GM12878 (cell line): Measurements from ENCODE around the gene SUPT7L. TPM values are rescaled to one million over a fixed set of nuclear protein-coding genes. Genes with fewer than 3 reads are reported as not detected.

Experiments used
- ATAC-seq: fragments of 200-7000 bp; cut with Tn5 transposase; 3 replicates; pipeline ENCODE4 v1.9.1; 2020; ENCODE audit warnings: mild to moderate bottlenecking, moderate library complexity
- BruUV-seq: library from RNA; stranded (reverse); fragments of 400-500 nt; replicated peaks from 2 replicates; lab custom pipeline; 2021; lab: Mats Ljungman, UMichigan
- CTCF ChIA-PET: fragments of 300-600 bp; sonication (Branson Sonifier 250); formaldehyde crosslinking; extraction: SDS; loops from one replicate; lab custom pipeline; 2021; ENCODE audit warnings: inconsistent platforms; lab: Yijun Ruan, JAX
- POLR2A ChIA-PET: fragments of 350-600 bp; formaldehyde crosslinking; extraction: SDS; loops from one replicate; lab custom pipeline; 2021; ENCODE audit warnings: inconsistent platforms; lab: Charles Lee
- RAD21 ChIA-PET: fragments of 300-600 bp; sonication (Branson Sonifier 250); formaldehyde crosslinking; loops from one replicate; lab custom pipeline; 2023; ENCODE audit warnings: antibody characterized with exemption; ENCODE audit not compliant: unreplicated experiment; lab: Charles Lee
- SMC1A ChIA-PET: fragments of 300-600 bp; sonication (Branson Sonifier 250); formaldehyde crosslinking; loops from one replicate; lab custom pipeline; 2023; ENCODE audit not compliant: unreplicated experiment, uncharacterized antibody; lab: Charles Lee
- DNase-seq: peaks from one replicate; pipeline ENCODE4 v3.0.0-alpha.2; 2011; ENCODE audit warnings: low read depth, low spot score
- FAIRE-seq: peaks from 3 replicates; lab custom pipeline; 2011; peaks lifted over from hg19 to GRCh38; lab: Jason Lieb, UNC
- H2AFZ ChIP-seq: 2 replicates; pipeline ENCODE4 v1.6.0; 2011; ENCODE audit warnings: low read depth, low read length, control low read depth; ENCODE audit not compliant: control insufficient read depth
- H3K27ac ChIP-seq: 2 replicates; pipeline ENCODE4 v1.5.1; 2011; ENCODE audit warnings: control low read depth; ENCODE audit not compliant: control insufficient read depth, insufficient read depth
- H3K27me3 ChIP-seq, 2 experiments: replicated peaks in 1 of 2; 2 replicates each; pipeline versions ENCODE4 v1.6.0 to v1.6.1; 2011; ENCODE audit warnings: low read length in 1 of 2; ENCODE audit not compliant: control insufficient read depth in 2 of 2, insufficient read depth in 2 of 2
- H3K36me3 ChIP-seq, 2 experiments: 2 replicates each; pipeline ENCODE4 v1.5.1; 2011; ENCODE audit warnings: low read length in 1 of 2; ENCODE audit not compliant: control insufficient read depth in 2 of 2, insufficient read depth in 2 of 2
- H3K4me1 ChIP-seq: 2 replicates; pipeline ENCODE4 v1.6.1; 2011; ENCODE audit warnings: mild to moderate bottlenecking, low read length, moderate library complexity, mixed read lengths; ENCODE audit not compliant: control insufficient read depth, insufficient read depth
- H3K4me2 ChIP-seq: 2 replicates; pipeline ENCODE4 v1.6.0; 2011; ENCODE audit warnings: control low read depth; ENCODE audit not compliant: control insufficient read depth, insufficient read depth
- H3K4me3 ChIP-seq: fragments of 200-600 bp; sonication (generic); 2 replicates; pipeline ENCODE4 v1.5.1; 2016
- H3K79me2 ChIP-seq: 2 replicates; pipeline ENCODE4 v1.6.0; 2011; ENCODE audit warnings: low read length; ENCODE audit not compliant: control insufficient read depth, insufficient read depth
- H3K9ac ChIP-seq: 2 replicates; pipeline ENCODE4 v1.8.0; 2011; ENCODE audit warnings: low read length, control low read depth, mixed read lengths; ENCODE audit not compliant: control insufficient read depth, insufficient read depth
- H3K9me3 ChIP-seq: replicated peaks from 3 replicates; pipeline ENCODE4 v1.5.1; 2011; ENCODE audit warnings: mild to moderate bottlenecking, low read length; ENCODE audit not compliant: control insufficient read depth, insufficient read depth
- H4K20me1 ChIP-seq: 2 replicates; pipeline ENCODE4 v1.6.0; 2011; ENCODE audit not compliant: control insufficient read depth, insufficient read depth
- ATF3 ChIP-seq: IDR thresholded peaks from 2 replicates; pipeline ENCODE4 v1.6.1; 2011; ENCODE audit warnings: low read depth, mild to moderate bottlenecking, low read length, moderate library complexity, borderline replicate concordance; ENCODE audit errors: extremely low read depth
- EGR1 ChIP-seq, 2 experiments: IDR thresholded peaks; 1 replicate in 1 of 2; 2 replicates in 1 of 2; pipeline ENCODE4 v1.6.1; 2011 to 2012; ENCODE audit warnings: low read depth in 2 of 2, low read length in 2 of 2, borderline replicate concordance in 1 of 2, mild to moderate bottlenecking in 1 of 2, moderate library complexity in 1 of 2
- GABPA ChIP-seq: IDR thresholded peaks from 2 replicates; pipeline ENCODE4 v1.6.1; 2014; ENCODE audit warnings: antibody characterized with exemption, low read depth, mild to moderate bottlenecking, inconsistent platforms
- KAT2A ChIP-seq: conservative IDR thresholded peaks from 2 replicates; pipeline ENCODE4 v1.6.1; 2011; ENCODE audit warnings: low read depth, low read length; ENCODE audit not compliant: control insufficient read depth
- MEF2B ChIP-seq: fragments of 450-650 bp; IDR thresholded peaks from 2 replicates; pipeline ENCODE4 v1.6.1; 2018; ENCODE audit warnings: mild to moderate bottlenecking, moderate library complexity; ENCODE audit not compliant: partially characterized antibody, poor library complexity, severe bottlenecking
- MLLT1 ChIP-seq: fragments of 450-650 bp; IDR thresholded peaks from 2 replicates; pipeline ENCODE4 v1.6.1; 2016; ENCODE audit warnings: mild to moderate bottlenecking
- POLR2A ChIP-seq: IDR thresholded peaks from 2 replicates; pipeline ENCODE4 v1.6.1; 2011; ENCODE audit warnings: low read depth, mild to moderate bottlenecking, low read length
- RAD51 ChIP-seq: fragments of 450-650 bp; IDR thresholded peaks from 2 replicates; pipeline ENCODE4 v1.6.1; 2016; ENCODE audit warnings: moderate library complexity, mild to moderate bottlenecking, inconsistent platforms
- TCF12 ChIP-seq: IDR thresholded peaks from 2 replicates; pipeline ENCODE4 v1.6.1; 2011; ENCODE audit warnings: low read depth, mild to moderate bottlenecking, low read length
- YBX1 ChIP-seq: fragments of 450-650 bp; IDR thresholded peaks from 2 replicates; pipeline ENCODE4 v1.6.1; 2016; ENCODE audit warnings: antibody characterized with exemption
- ZNF687 ChIP-seq: fragments of 450-650 bp; IDR thresholded peaks from 2 replicates; pipeline ENCODE4 v1.6.1; 2017; ENCODE audit warnings: mild to moderate bottlenecking, moderate library complexity
- WGBS: methylation state at CpG from one replicate; pipeline ENCODE4 v1.1.6; 2016; ENCODE audit warnings: low lambda C conversion rate; ENCODE audit not compliant: insufficient replicate concordance, insufficient coverage; ENCODE audit errors: missing lambda C conversion rate; 5-methylcytosine and 5-hydroxymethylcytosine counted together
- in situ Hi-C: fragments of 300-500 bp; cut with MboI; formaldehyde crosslinking; loops from 9 replicates; pipeline ENCODE4 v1.14.3; 2018; ENCODE audit warnings: mixed read lengths
- intact Hi-C: fragments of 100-400 bp; cut with micrococcal nuclease; formaldehyde crosslinking; loops from one replicate; pipeline ENCODE4 v1.14.2; 2022; ENCODE audit not compliant: unreplicated experiment
- polyA plus RNA-seq, 11 experiments: library from polyadenylated mRNA; depleted of rRNA in 4 of 11; unstranded in 6 of 11; stranded (reverse) in 5 of 11; fragments of >200 nt; fragmentation: Nextera tagmentation in 4 of 11; fragmentation: Illumina TruSeq in 1 of 11; extraction: Ambion mirVana in 4 of 11; extraction: Trizol in 1 of 11; gene quantifications; 1 replicate in 1 of 11; 2 replicates in 10 of 11; pipeline versions ENCODE4 v1.2.1 to v1.2.3, GENCODE V29; 2011 to 2016; ENCODE audit warnings: inconsistent platforms in 2 of 11, missing spikeins in 2 of 11, low read depth in 1 of 11
- total RNA-seq, 4 experiments: library from RNA; depleted of rRNA in 3 of 4; stranded (reverse); fragments of >200 nt in 3 of 4; fragmentation: Illumina TruSeq in 1 of 4; extraction: Trizol in 1 of 4; gene quantifications; 2 replicates each; pipeline versions ENCODE4 v1.2.1 to v1.2.3, GENCODE V29; 2013 to 2021

Gene SUPT7L
- total and polyA plus RNA-seq, 10 of the 15 experiments (the other 5 are each of a cell fraction or from before 2014, with no cell fraction given), result 10.2 to 43.7 (median 21.3) TPM

GRCh38 chr2:27708257-27708654, 44.8 kb upstream of the SUPT7L start:
- no TSS peak for BruUV-seq
- CTCF ChIA-PET, result interaction anchor here (1.4 to 4.7 kb wide), 2 partner anchors 10 to 25 kb away, joined by 3 to 18 read pairs; no protein-coding TSS in a partner anchor

GRCh38 chr2:27707462-27708256, 44.2 kb upstream of the SUPT7L start:
- Histone ChIP-seq H3K27ac (no peak overlapping the region), H3K79me2 (no peaks in the 10 kb centered on the region), H3K36me3 (no peaks in the 10 kb centered on the region), H3K4me3 (no peak overlapping the region), H2AFZ (no peak overlapping the region), H4K20me1 (no peaks in the 10 kb centered on the region), H3K9ac (no peak overlapping the region), H3K4me2 (no peak overlapping the region), H3K4me1 (no peaks in the 10 kb centered on the region), H3K27me3 (no peaks in the 10 kb centered on the region), H3K9me3 (no peaks in the 10 kb centered on the region)
- CTCF ChIA-PET, result interaction anchor here (1.3 to 4.7 kb wide), 4 partner anchors 9 to 711 kb away, joined by 3 to 18 read pairs (median 8); no protein-coding TSS in a partner anchor
- RAD21 ChIA-PET, result interaction anchor here (1.3 kb wide), 1 partner anchor 9 kb away, joined by 3 read pairs; no protein-coding TSS in a partner anchor
- ATAC-seq, result no peak
- POLR2A ChIA-PET, result no interaction called here
- no TSS peak for BruUV-seq
- in situ Hi-C loops (no loop called here), intact Hi-C loops (no loop called here)
- no peak for DNase-seq
- SMC1A ChIA-PET, result interaction anchor here (0.8 kb wide), 1 partner anchor 14 kb away, joined by 3 read pairs; no protein-coding TSS in a partner anchor
- no peak for FAIRE-seq
- whole genome bisulfite sequencing, result 37% methylated on average over 9 of the region's 9 CpGs
- no peak for TF ChIP-seq MEF2B
- TF ChIP-seq YBX1, result no peak
- no peak for TF ChIP-seq ATF3
- TF ChIP-seq MLLT1, result no peak
- no peak for TF ChIP-seq ZNF687
- no peak for TF ChIP-seq KAT2A
- no peak for TF ChIP-seq EGR1 (IDR thresholded peaks at IDR 0.05; ENCODE audit: borderline replicate concordance in 1 of 2, low read depth in 2 of 2, low read length in 2 of 2)

More at GRCh38 chr2:27708257-27708654, 44.8 kb upstream of the SUPT7L start:
- Histone ChIP-seq H3K9ac (no peak overlapping the region), H3K9me3 (no peaks in the 10 kb centered on the region), H2AFZ (no peak overlapping the region), H3K4me3 (no peak overlapping the region), H3K36me3 (no peaks in the 10 kb centered on the region), H3K79me2 (no peaks in the 10 kb centered on the region), H4K20me1 (no peaks in the 10 kb centered on the region), H3K27ac (no peak overlapping the region), H3K4me2 (no peak overlapping the region), H3K4me1 (no peaks in the 10 kb centered on the region), H3K27me3 (no peaks in the 10 kb centered on the region)
- no peak for TF ChIP-seq TCF12
- no peak for TF ChIP-seq RAD51
- TF ChIP-seq GABPA, result no peak
- TF ChIP-seq POLR2A, result no peak
- ChIA-PET POLR2A (no interaction called here), RAD21 (no interaction called here), SMC1A (no interaction called here)
- intact Hi-C loops (no loop called here), in situ Hi-C loops (no loop called here)
- WGBS, result 65% methylated on average over 7 of the region's 7 CpGs
- ATAC-seq, result no peak
- no peak for FAIRE-seq
- no peak for DNase-seq
